Upper lobe of left lung (tissue), 6 donors: Measurements from ENCODE around the gene OLAH. TPM values are rescaled to one million over a fixed set of nuclear protein-coding genes. Genes with fewer than 3 reads are reported as not detected.
A peak's percentile ranks its signal among the peaks of the same experiment; 100 is the strongest.

Source experiments
- ATAC-seq, 2 donors: fragments of 200-7000 bp; cut with Tn5 transposase; one replicate each; pipeline ENCODE4 v1.9.1; 2022; ENCODE audit warnings: mild to moderate bottlenecking in 2 of 2, moderate library complexity in 2 of 2; ENCODE audit not compliant: low FRiP score in 2 of 2
- DNase-seq, 2 donors: peaks; one replicate each; pipeline ENCODE4 v3.0.0-alpha.2; 2019 to 2020
- H3K27ac ChIP-seq, 4 donors: fragments of 200-600 bp; sonication (generic); one replicate each; pipeline ENCODE4 v1.5.1; 2016 to 2019
- H3K27me3 ChIP-seq, 4 donors: fragments of 200-600 bp; sonication (generic); one replicate each; pipeline ENCODE4 v1.5.1; 2017 to 2019
- H3K36me3 ChIP-seq, 4 donors: fragments of 200-600 bp; sonication (generic); one replicate each; pipeline ENCODE4 v1.5.1; 2016 to 2019
- H3K4me1 ChIP-seq, 4 donors: fragments of 200-600 bp; sonication (generic); one replicate each; pipeline ENCODE4 v1.5.1; 2018 to 2019
- H3K4me3 ChIP-seq, 4 donors: fragments of 200-600 bp; sonication (generic); one replicate each; pipeline ENCODE4 v1.5.1; 2017 to 2019; ENCODE audit warnings: mild to moderate bottlenecking in 2 of 4, moderate library complexity in 1 of 4
- H3K9me3 ChIP-seq, 4 donors: fragments of 200-600 bp; sonication (generic); one replicate each; pipeline ENCODE4 v1.5.1; 2018 to 2019
- CTCF ChIP-seq, 6 experiments: fragments of 450-650 bp in 4 of 6; fragments of 200-600 bp in 2 of 6; sonication (generic) in 2 of 6; IDR thresholded peaks; one replicate each; pipeline ENCODE4 v1.5.1; 2016 to 2019; ENCODE audit warnings: antibody characterized with exemption in 6 of 6
- EP300 ChIP-seq, 4 donors: sonication (generic); formaldehyde crosslinking; IDR thresholded peaks; one replicate each; pipeline ENCODE4 v1.5.1; 2017; ENCODE audit warnings: antibody characterized with exemption in 4 of 4, control low read depth in 2 of 4
- POLR2A ChIP-seq, 4 donors: fragments of 450-650 bp; IDR thresholded peaks; one replicate each; pipeline ENCODE4 v1.5.1; 2016 to 2017; ENCODE audit warnings: antibody characterized with exemption in 4 of 4, mild to moderate bottlenecking in 2 of 4
- POLR2AphosphoS5 ChIP-seq, 2 donors: sonication (generic); formaldehyde crosslinking; IDR thresholded peaks; one replicate each; pipeline ENCODE4 v1.5.1; 2017; ENCODE audit warnings: antibody characterized with exemption in 2 of 2
- WGBS, 2 donors: methylation state at CpG; one replicate each; pipeline ENCODE4 v1.1.5; 2017 to 2018; 5-methylcytosine and 5-hydroxymethylcytosine counted together
- total RNA-seq, 6 donors: library from RNA; depleted of rRNA in 4 of 6; stranded (reverse); fragments of >200 nt in 4 of 6; gene quantifications; one replicate each; pipeline versions ENCODE4 v1.1.0 to v1.2.1, GENCODE V29; 2016 to 2021
- donor health status: DM: no; HTN: no; CAD: no; lungs with moderate emphysema.
- donor health status: DM: no; HTN: yes; CAD: no; lungs with severe emphysema.

Gene OLAH
- total RNA-seq, 6 donors from 2014 or later, result 1.1 to 5.6 (median 2.4) TPM

- no peaks in the 10 kb centered on the region for H3K27me3 ChIP-seq
- no peak overlapping the region for H3K27ac ChIP-seq
- no peaks in the 10 kb centered on the region for H3K36me3 ChIP-seq
- ATAC-seq (no peak), DNase-seq (no peak)
- TF ChIP-seq CTCF (IDR thresholded peaks at IDR 0.05) (no peak), EP300 (IDR thresholded peaks at IDR 0.05) (no peak), POLR2AphosphoS5 (IDR thresholded peaks at IDR 0.05) (no peak), POLR2A (IDR thresholded peaks at IDR 0.05) (no peak)
- H3K4me1 ChIP-seq, result no peaks in the 10 kb centered on the region
- no peaks in the 10 kb centered on the region for H3K9me3 ChIP-seq
- 68 to 76% methylated on average over 3 of the region's 3 CpGs for whole genome bisulfite sequencing, 2 donors
- H3K4me3 ChIP-seq, result no peak overlapping the region
Observed at GRCh38 chr10:15027741-15028140, 16.0 kb upstream of the OLAH start.

- no peaks in the 10 kb centered on the region for H3K27me3 ChIP-seq
- no peaks in the 10 kb centered on the region for H3K4me1 ChIP-seq
- H3K27ac ChIP-seq, result peak overlapping the region in 1 of 4 donors; percentile 43
- H3K36me3 ChIP-seq, result no peaks in the 10 kb centered on the region
- WGBS, 2 donors, result 63 to 69% methylated on average over 18 of the region's 18 CpGs
- no peaks in the 10 kb centered on the region for H3K9me3 ChIP-seq
- TF ChIP-seq POLR2A (IDR thresholded peaks at IDR 0.05), result no peak
- no peak for TF ChIP-seq CTCF (IDR thresholded peaks at IDR 0.05)
- no peak for TF ChIP-seq POLR2AphosphoS5 (IDR thresholded peaks at IDR 0.05)
- TF ChIP-seq EP300 (IDR thresholded peaks at IDR 0.05), result no peak
- DNase-seq, result peak in 1 of 2 donors; percentile 59
- H3K4me3 ChIP-seq, result no peak overlapping the region
- peak in 1 of 2 donors; percentile 79 for ATAC-seq
Observed at GRCh38 chr10:15035385-15036301, 8.1 kb upstream of the OLAH start.

DNA sequence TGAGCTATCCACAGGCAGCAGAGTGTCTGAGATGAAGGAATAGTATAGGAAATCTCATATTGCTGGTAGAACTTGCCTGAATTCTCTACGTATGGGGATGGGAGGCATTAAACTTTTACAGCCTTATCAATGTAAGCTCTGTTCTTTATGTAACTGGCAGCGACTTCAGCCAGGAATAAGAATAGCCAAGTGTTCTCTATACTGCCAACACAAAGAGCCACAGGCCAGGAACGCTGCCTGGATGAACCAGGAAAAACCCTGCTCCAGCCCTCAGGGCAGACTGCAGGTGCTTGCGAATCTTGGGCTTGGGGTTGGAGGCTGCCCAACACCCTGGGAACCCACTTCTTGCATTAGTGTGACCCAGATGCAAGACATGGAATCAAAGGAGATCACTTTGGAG is 6.1 kb upstream of the OLAH start:
- no peak for DNase-seq
- Histone ChIP-seq H3K27ac (no peak overlapping the region), H3K9me3 (no peaks in the 10 kb centered on the region), H3K27me3 (no peaks in the 10 kb centered on the region), H3K36me3 (no peaks in the 10 kb centered on the region), H3K4me1 (no peaks in the 10 kb centered on the region), H3K4me3 (no peak overlapping the region)
- TF ChIP-seq POLR2A (IDR thresholded peaks at IDR 0.05) (no peak), POLR2AphosphoS5 (IDR thresholded peaks at IDR 0.05) (no peak), CTCF (IDR thresholded peaks at IDR 0.05) (no peak), EP300 (IDR thresholded peaks at IDR 0.05) (no peak)
- no peak for ATAC-seq
- WGBS, 2 donors, result 71 to 86% methylated on average over 3 to 4 of the region's 4 CpGs

DNA sequence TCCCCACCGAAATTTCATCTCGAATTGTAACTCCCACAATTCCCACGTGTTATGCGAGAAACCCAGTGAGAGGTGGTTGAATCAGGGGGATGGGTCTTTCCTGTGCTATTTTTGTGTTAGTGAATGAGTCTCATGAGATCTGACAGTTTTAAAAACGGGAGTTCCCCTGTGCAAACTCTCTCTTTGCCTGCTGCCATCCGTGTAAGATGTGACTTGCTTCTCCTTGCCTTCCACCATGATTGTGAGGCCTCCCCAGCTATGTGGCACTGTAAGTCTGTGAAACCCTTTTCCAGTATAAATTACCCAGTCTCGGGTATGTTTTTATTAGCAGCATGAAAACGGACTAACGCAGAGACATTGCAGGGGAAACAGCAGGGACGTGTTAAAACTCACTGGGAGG is 5.3 kb upstream of the OLAH start:
- DNase-seq (no peak), ATAC-seq (no peak)
- H3K27ac ChIP-seq, result no peak overlapping the region
- no peaks in the 10 kb centered on the region for H3K9me3 ChIP-seq
- H3K4me1 ChIP-seq, result no peaks in the 10 kb centered on the region
- WGBS, 2 donors, result 89% methylated on average over 10 of the region's 10 CpGs
- no peak overlapping the region for H3K4me3 ChIP-seq
- H3K36me3 ChIP-seq, result no peaks in the 10 kb centered on the region
- TF ChIP-seq POLR2AphosphoS5 (IDR thresholded peaks at IDR 0.05) (no peak), POLR2A (IDR thresholded peaks at IDR 0.05) (no peak), CTCF (IDR thresholded peaks at IDR 0.05) (no peak)
- no peaks in the 10 kb centered on the region for H3K27me3 ChIP-seq

DNA sequence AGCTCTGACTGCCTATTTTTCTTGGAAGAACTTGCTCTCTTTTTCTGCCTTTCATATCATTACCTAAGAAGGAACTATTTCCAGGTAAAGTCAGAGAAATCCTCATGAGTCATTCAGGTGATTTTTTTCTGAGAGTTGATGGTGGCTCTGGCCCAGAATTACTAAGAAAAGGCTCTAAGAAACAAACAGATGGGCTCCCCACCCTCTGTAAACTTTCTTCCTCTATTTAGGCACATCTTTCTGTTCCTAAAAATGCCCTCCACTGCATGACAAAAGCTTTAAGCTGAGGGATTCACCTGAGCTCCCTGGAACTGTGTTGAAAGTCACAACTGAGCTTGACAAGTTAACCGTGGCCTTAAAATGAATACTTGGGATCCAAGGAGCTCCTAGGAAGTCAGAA is 1.6 kb downstream of the OLAH start:
- ATAC-seq (no peak), DNase-seq (no peak)
- Histone ChIP-seq H3K9me3 (no peaks in the 10 kb centered on the region), H3K4me1 (peaks cover 0 to 6% (median 3%) of the 10 kb centered on the region in 4 donors), H3K27me3 (no peaks in the 10 kb centered on the region), H3K4me3 (no peak overlapping the region), H3K27ac (no peak overlapping the region), H3K36me3 (no peaks in the 10 kb centered on the region)
- TF ChIP-seq CTCF (IDR thresholded peaks at IDR 0.05) (no peak), POLR2AphosphoS5 (IDR thresholded peaks at IDR 0.05) (no peak), EP300 (IDR thresholded peaks at IDR 0.05) (no peak), POLR2A (IDR thresholded peaks at IDR 0.05) (no peak)
- WGBS, 2 donors, result 71 to 80% methylated on average over 1 of the region's 1 CpG
